HepG2 (cell line): ENCODE data around the gene STARD5. TPM values are rescaled to one million over a fixed set of nuclear protein-coding genes. Genes with fewer than 3 reads are reported as not detected.

Experiments used
- ATAC-seq: fragments of 200-7000 bp; cut with Tn5 transposase; 3 replicates; pipeline ENCODE4 v1.9.1; 2020; ENCODE audit warnings: mild to moderate bottlenecking, moderate library complexity
- BruUV-seq: library from RNA; stranded (reverse); fragments of 400-500 nt; replicated peaks from 2 replicates; lab custom pipeline; 2021; lab: Mats Ljungman, UMichigan
- CTCF ChIA-PET: fragments of 300-600 bp; formaldehyde crosslinking; extraction: SDS; loops from one replicate; lab custom pipeline; 2021; ENCODE audit warnings: low total read pairs, inconsistent platforms, low intra/inter-chr PET ratio; lab: Yijun Ruan, JAX
- POLR2A ChIA-PET: fragments of 350-600 bp; sonication (Branson Sonifier 250); formaldehyde crosslinking; loops from one replicate; lab custom pipeline; 2020; ENCODE audit warnings: antibody characterized with exemption, inconsistent platforms; lab: Yijun Ruan, JAX
- DNase-seq: peaks from one replicate; pipeline ENCODE4 v3.0.0-alpha.2; 2015; ENCODE audit warnings: low spot score
- FAIRE-seq: peaks from 3 replicates; lab custom pipeline; 2011; peaks lifted over from hg19 to GRCh38; lab: Jason Lieb, UNC
- H2AFZ ChIP-seq: one replicate; pipeline ENCODE4 v1.6.1; 2011; ENCODE audit warnings: low read length, inconsistent platforms
- H3K27ac ChIP-seq: fragments of 300-600 bp; 3 replicates; pipeline ENCODE4 v1.8.0; 2011; ENCODE audit warnings: mixed run types, mild to moderate bottlenecking, mixed read lengths, low read length, inconsistent platforms; ENCODE audit not compliant: insufficient read depth; ENCODE audit errors: extremely low read length
- H3K27me3 ChIP-seq, 2 experiments: fragments of 200-600 bp in 1 of 2; 2 replicates in 1 of 2; 3 replicates in 1 of 2; pipeline versions ENCODE4 v1.6.0 to v1.8.0; 2011; ENCODE audit warnings: low read length in 2 of 2, mild to moderate bottlenecking in 2 of 2, moderate library complexity in 2 of 2, inconsistent platforms in 1 of 2; ENCODE audit not compliant: insufficient read depth in 2 of 2, control insufficient read depth in 1 of 2
- H3K36me3 ChIP-seq, 2 experiments: fragments of 200-600 bp in 1 of 2; replicated peaks in 1 of 2; 2 replicates in 1 of 2; 3 replicates in 1 of 2; pipeline versions ENCODE4 v1.5.1 to v1.8.0; 2011; ENCODE audit warnings: low read length in 2 of 2, inconsistent platforms in 1 of 2; ENCODE audit not compliant: insufficient read depth in 2 of 2, control insufficient read depth in 1 of 2
- H3K4me1 ChIP-seq: 2 replicates; pipeline ENCODE4 v1.5.1; 2012; ENCODE audit warnings: low read length, inconsistent platforms; ENCODE audit not compliant: insufficient read depth
- H3K4me2 ChIP-seq: 2 replicates; pipeline ENCODE4 v1.6.0; 2011; ENCODE audit warnings: low read depth, low read length, inconsistent platforms
- H3K4me3 ChIP-seq, 3 experiments: fragments of 200-600 bp in 1 of 3; sonication (generic), shearing (Covaris generic) in 1 of 3; replicated peaks in 1 of 3; 2 replicates each; pipeline ENCODE4 v1.5.1; 2011 to 2016; ENCODE audit warnings: low read length in 3 of 3, inconsistent platforms in 2 of 3, low read depth in 2 of 3, mild to moderate bottlenecking in 2 of 3, control low read depth in 1 of 3, mixed read lengths in 1 of 3; ENCODE audit not compliant: insufficient read depth in 1 of 3
- H3K79me2 ChIP-seq: one replicate; pipeline ENCODE4 v1.6.1; 2011; ENCODE audit warnings: low read length, inconsistent platforms; ENCODE audit not compliant: insufficient read depth
- H3K9ac ChIP-seq: 2 replicates; pipeline ENCODE4 v1.6.0; 2011; ENCODE audit warnings: mild to moderate bottlenecking, low read depth, low read length, inconsistent platforms; ENCODE audit not compliant: insufficient read depth
- H3K9me3 ChIP-seq: 2 replicates; pipeline ENCODE4 v1.5.1; 2012; ENCODE audit warnings: mild to moderate bottlenecking, low read length
- H4K20me1 ChIP-seq: 2 replicates; pipeline ENCODE4 v1.6.0; 2011; ENCODE audit warnings: inconsistent platforms, mild to moderate bottlenecking, low read length, moderate library complexity; ENCODE audit not compliant: insufficient read depth
- ASH2L ChIP-seq: fragments of 300-600, 200-600 bp; sonication (generic); IDR thresholded peaks from 2 replicates; pipeline ENCODE4 v1.7.0; 2017; ENCODE audit warnings: low read depth, mild to moderate bottlenecking, moderate library complexity, mixed read lengths, low read length; ENCODE audit not compliant: insufficient read length
- CREM ChIP-seq, 2 experiments: sonication (generic) in 1 of 2; formaldehyde crosslinking in 1 of 2; IDR thresholded peaks; 2 replicates each; pipeline versions ENCODE4 v1.4.0 to v1.6.1; 2016 to 2020; ENCODE audit warnings: antibody characterized with exemption in 1 of 2, mild to moderate bottlenecking in 1 of 2, missing genetic modification reagents in 1 of 2
- GPBP1L1 ChIP-seq: sonication (generic); formaldehyde crosslinking; IDR thresholded peaks from 2 replicates; pipeline ENCODE4 v1.5.0; 2020; ENCODE audit warnings: mild to moderate bottlenecking, missing genetic modification reagents
- JUNB ChIP-seq: sonication (generic); formaldehyde crosslinking; IDR thresholded peaks from 2 replicates; pipeline ENCODE4 v1.8.0; 2022; ENCODE audit warnings: missing genetic modification reagents, mild to moderate bottlenecking, borderline replicate concordance
- KDM3A ChIP-seq: IDR thresholded peaks from 2 replicates; pipeline ENCODE4 v1.6.1; 2018; ENCODE audit warnings: low read depth, missing compliant biosample characterization
- PRMT3 ChIP-seq: sonication (generic); formaldehyde crosslinking; IDR thresholded peaks from 2 replicates; pipeline ENCODE4 v1.8.1; 2022; ENCODE audit warnings: low read depth, mild to moderate bottlenecking, moderate library complexity, missing genetic modification reagents, borderline replicate concordance
- RNF2 ChIP-seq: fragments of 450-650 bp; conservative IDR thresholded peaks from 2 replicates; pipeline ENCODE4 v1.6.1; 2016; ENCODE audit warnings: low read depth
- U2AF2 ChIP-seq: fragments of 200-400 bp; formaldehyde crosslinking; IDR thresholded peaks from 2 replicates; pipeline ENCODE4 v1.6.1; 2017; ENCODE audit warnings: low read depth, mild to moderate bottlenecking, low read length
- ZBTB46 ChIP-seq: sonication (generic); formaldehyde crosslinking; IDR thresholded peaks from 2 replicates; pipeline ENCODE4 v1.4.0; 2020; ENCODE audit warnings: mild to moderate bottlenecking, missing genetic modification reagents, borderline replicate concordance
- ZC3H4 ChIP-seq: sonication (generic); formaldehyde crosslinking; IDR thresholded peaks from 2 replicates; pipeline ENCODE4 v1.4.0; 2020; ENCODE audit warnings: missing genetic modification reagents, borderline replicate concordance
- ZFP36L2 ChIP-seq: sonication (generic); formaldehyde crosslinking; IDR thresholded peaks from 2 replicates; pipeline ENCODE4 v1.4.0; 2020; ENCODE audit warnings: missing genetic modification reagents
- ZNF232 ChIP-seq: sonication (generic); formaldehyde crosslinking; IDR thresholded peaks from 2 replicates; pipeline ENCODE4 v1.4.0; 2020; ENCODE audit warnings: missing genetic modification reagents, borderline replicate concordance
- ZNF331 ChIP-seq: sonication (generic); formaldehyde crosslinking; IDR thresholded peaks from 2 replicates; pipeline ENCODE4 v1.4.0; 2020; ENCODE audit warnings: missing genetic modification reagents
- ZNF546 ChIP-seq: sonication (generic); formaldehyde crosslinking; conservative IDR thresholded peaks from 2 replicates; pipeline ENCODE4 v1.8.1; 2023; ENCODE audit warnings: mild to moderate bottlenecking, missing genetic modification reagents
- ZNF572 ChIP-seq: sonication (generic); formaldehyde crosslinking; IDR thresholded peaks from 2 replicates; pipeline ENCODE4 v1.5.1; 2020; ENCODE audit warnings: mild to moderate bottlenecking, missing genetic modification reagents
- WGBS: methylation state at CpG from one replicate; pipeline ENCODE4 v1.1.6; 2017; ENCODE audit warnings: low lambda C conversion rate; 5-methylcytosine and 5-hydroxymethylcytosine counted together
- in situ Hi-C: cut with HindIII; loops from 2 replicates; pipeline ENCODE4 v1.10.0; 2017; ENCODE audit warnings: low pct_unique_long_range_greater_than_20kb; ENCODE audit not compliant: extremely low pct_ligation_motif_present
- intact Hi-C: fragments of 100-400 bp; cut with micrococcal nuclease; formaldehyde crosslinking; loops from one replicate; pipeline ENCODE4 v1.10.0; 2022; ENCODE audit not compliant: unreplicated experiment
- polyA plus RNA-seq, 8 experiments: library from polyadenylated mRNA; depleted of rRNA in 3 of 8; stranded (reverse) in 7 of 8; unstranded in 1 of 8; fragments of >200 nt; fragmentation: Illumina TruSeq in 4 of 8; extraction: Trizol in 4 of 8; gene quantifications; 2 replicates each; pipeline versions ENCODE4 v1.2.1 to v1.2.3, GENCODE V29; 2011 to 2016; ENCODE audit warnings: low read depth in 4 of 8, missing spikeins in 1 of 8, mixed read lengths in 1 of 8; ENCODE audit not compliant: insufficient read depth in 1 of 8
- total RNA-seq, 5 experiments: library from RNA; depleted of rRNA; stranded (reverse); fragments of >200 nt; fragmentation: Illumina TruSeq; extraction: Trizol; gene quantifications; 2 replicates each; pipeline ENCODE4 v1.2.3, GENCODE V29; 2016; ENCODE audit warnings: low read depth in 1 of 5

STARD5 gene
- total and polyA plus RNA-seq, 2 of the 13 experiments (the other 11 are each of a cell fraction or from before 2014, with no cell fraction given), result 3.1 to 3.5 TPM

DNA sequence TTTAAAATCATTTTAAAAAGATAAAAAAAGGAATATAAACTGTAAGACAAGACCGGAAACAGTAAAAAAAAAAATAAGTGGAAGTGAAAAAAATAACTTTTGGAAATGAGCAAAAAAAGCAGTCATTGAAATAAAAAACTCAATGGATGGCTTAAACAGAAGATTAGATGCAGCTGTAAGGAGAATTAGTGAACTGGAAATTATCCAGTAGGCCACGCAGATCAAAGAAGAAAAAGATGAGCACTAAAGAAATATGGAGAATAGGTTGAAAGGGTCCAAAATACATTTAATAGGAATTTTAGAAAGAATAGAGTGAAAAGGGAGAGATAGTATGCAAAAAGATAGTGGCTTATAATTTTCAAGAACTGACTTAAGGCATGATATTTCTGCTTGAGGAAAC lies 47.0 kb downstream of the STARD5 start:
- no TSS peak for BruUV-seq
- TF ChIP-seq U2AF2, result no peak
- TF ChIP-seq KDM3A (CRISPR knock-in tag), result no peak
- TF ChIP-seq ZBTB46 (CRISPR knock-in tag), result no peak
- TF ChIP-seq ZNF546, result no peak
- no peak for TF ChIP-seq ZC3H4 (CRISPR knock-in tag)
- no peak for TF ChIP-seq ZNF572
- no peak for TF ChIP-seq GPBP1L1 (CRISPR knock-in tag)
- no peak for TF ChIP-seq JUNB (CRISPR knock-in tag)
- no peak for TF ChIP-seq ASH2L
- no peak for TF ChIP-seq ZNF232 (CRISPR knock-in tag)
- TF ChIP-seq CREM (IDR thresholded peaks at IDR 0.05), result no peak
- TF ChIP-seq CREM (CRISPR knock-in tag; IDR thresholded peaks at IDR 0.05), result no peak
- TF ChIP-seq ZNF331, result no peak
- TF ChIP-seq ZFP36L2 (CRISPR knock-in tag), result no peak
- TF ChIP-seq PRMT3 (CRISPR knock-in tag), result no peak
- no peak for TF ChIP-seq RNF2
- intact Hi-C loops, result no loop called here

More for the DNA sequence above, 47.0 kb downstream of the STARD5 start:
- Histone ChIP-seq H3K27me3 (peaks cover 0 to 10% of the 10 kb centered on the region in 2 experiments; a peak in 2 of 5 replicates), H3K27ac (no peak overlapping the region), H3K4me2 (no peak overlapping the region), H2AFZ (no peak overlapping the region), H4K20me1 (no peaks in the 10 kb centered on the region), H3K4me1 (no peaks in the 10 kb centered on the region), H3K79me2 (no peaks in the 10 kb centered on the region), H3K9me3 (no peaks in the 10 kb centered on the region), H3K4me3 (no peak overlapping the region), H3K9ac (no peak overlapping the region), H3K36me3 (no peaks in the 10 kb centered on the region)
- ChIA-PET POLR2A (no interaction called here), CTCF (interaction anchor here (1.0 kb wide), 1 partner anchor 124 kb away, joined by 3 read pairs; no protein-coding TSS in a partner anchor)
- ATAC-seq, result no peak
- no peak for FAIRE-seq
- in situ Hi-C loops, result loop anchor here (5.0 kb wide), 1 partner anchor 125 kb away; no protein-coding TSS in a partner anchor
- no peak for DNase-seq
- 20% methylated on average over 2 of the region's 2 CpGs for WGBS
